K562 (cell line): ENCODE data around the gene PSMD8. TPM values are rescaled to one million over a fixed set of nuclear protein-coding genes. Genes with fewer than 3 reads are reported as not detected.

Experiments
- ATF4 ChIP-seq: fragments of 450-650 bp; formaldehyde crosslinking; IDR thresholded peaks from 2 replicates; pipeline ENCODE4 v1.4.0; 2022; ENCODE audit warnings: mild to moderate bottlenecking, moderate library complexity
- BACH1 ChIP-seq: fragments of 200-800 bp; sonication (Bioruptor generic); IDR thresholded peaks from 2 replicates; pipeline ENCODE4 v1.6.1; 2016; ENCODE audit warnings: missing genetic modification characterization, missing compliant biosample characterization
- CEBPB ChIP-seq: fragments of 450-650 bp; IDR thresholded peaks from 2 replicates; pipeline ENCODE4 v1.6.1; 2016; ENCODE audit warnings: missing genetic modification characterization, missing compliant biosample characterization
- CHAMP1 ChIP-seq: fragments of 450-650 bp; IDR thresholded peaks from 2 replicates; pipeline ENCODE4 v1.6.1; 2016; ENCODE audit warnings: mild to moderate bottlenecking
- CREM ChIP-seq: IDR thresholded peaks from 2 replicates; pipeline ENCODE4 v1.6.1; 2014; ENCODE audit warnings: antibody characterized with exemption, low read depth
- DIDO1 ChIP-seq: fragments of 450-650 bp; IDR thresholded peaks from 2 replicates; pipeline ENCODE4 v1.6.1; 2016; ENCODE audit warnings: low read depth, missing biosample characterization, missing genetic modification characterization
- ESRRA ChIP-seq: fragments of 450-650 bp; IDR thresholded peaks from 2 replicates; pipeline ENCODE4 v1.6.1; 2014; ENCODE audit warnings: low read depth, mild to moderate bottlenecking, moderate library complexity, borderline replicate concordance
- ESRRB ChIP-seq: fragments of 250-450 bp; sonication (Bioruptor Pico); IDR thresholded peaks from 2 replicates; pipeline ENCODE4 v1.5.0; 2020; ENCODE audit warnings: mild to moderate bottlenecking, moderate library complexity, borderline replicate concordance
- GATA2 ChIP-seq: sonication (generic); formaldehyde crosslinking; IDR thresholded peaks from 2 replicates; pipeline ENCODE4 v1.4.0; 2020; ENCODE audit warnings: mild to moderate bottlenecking, missing genetic modification reagents
- HNRNPL ChIP-seq: fragments of 200-400 bp; formaldehyde crosslinking; IDR thresholded peaks from 2 replicates; pipeline ENCODE4 v1.6.1; 2017; ENCODE audit warnings: low read depth, mild to moderate bottlenecking, low read length
- IRF9 ChIP-seq: fragments of 450-650 bp; IDR thresholded peaks from 2 replicates; pipeline ENCODE4 v1.6.1; 2016; ENCODE audit warnings: missing biosample characterization, missing genetic modification characterization
- KDM1A ChIP-seq, 2 experiments: fragments of 450-650 bp; IDR thresholded peaks; 2 replicates each; pipeline ENCODE4 v1.6.1; 2016; ENCODE audit warnings: mild to moderate bottlenecking in 2 of 2
- KLF16 ChIP-seq: IDR thresholded peaks from 2 replicates; pipeline ENCODE4 v1.6.1; 2016; ENCODE audit warnings: antibody characterized with exemption
- MAZ ChIP-seq, 2 experiments: fragments of 450-650 bp in 1 of 2; sonication (generic) in 1 of 2; formaldehyde crosslinking; IDR thresholded peaks in 1 of 2; conservative IDR thresholded peaks in 1 of 2; 2 replicates each; pipeline versions ENCODE4 v1.4.0 to v1.5.0; 2020; ENCODE audit warnings: mild to moderate bottlenecking in 1 of 2, missing genetic modification reagents in 1 of 2
- MEF2A ChIP-seq: IDR thresholded peaks from 2 replicates; pipeline ENCODE4 v1.6.1; 2011; ENCODE audit warnings: low read depth, mild to moderate bottlenecking, low read length, moderate library complexity; ENCODE audit not compliant: control insufficient read depth
- POLR2G ChIP-seq: fragments of 200-400 bp; formaldehyde crosslinking; IDR thresholded peaks from 2 replicates; pipeline ENCODE4 v1.6.1; 2017; ENCODE audit warnings: low read depth, mild to moderate bottlenecking, antibody characterized with exemption, low read length, moderate library complexity
- STAG1 ChIP-seq: sonication (generic); formaldehyde crosslinking; IDR thresholded peaks from 2 replicates; pipeline ENCODE4 v1.5.0; 2020; ENCODE audit warnings: missing genetic modification reagents, borderline replicate concordance
- ZBTB17 ChIP-seq: fragments of 450-650 bp; formaldehyde crosslinking; IDR thresholded peaks from 2 replicates; pipeline ENCODE4 v1.4.0; 2020; ENCODE audit warnings: mild to moderate bottlenecking
- ZNF408 ChIP-seq: fragments of 250-450 bp; sonication (Bioruptor Pico); IDR thresholded peaks from 2 replicates; pipeline ENCODE4 v1.4.0; 2020; ENCODE audit warnings: low read depth, mild to moderate bottlenecking, moderate library complexity
- ZNF57 ChIP-seq: fragments of 450-650 bp; formaldehyde crosslinking; IDR thresholded peaks from 2 replicates; pipeline ENCODE4 v1.4.0; 2020; ENCODE audit warnings: mild to moderate bottlenecking, moderate library complexity
- ZNF644 ChIP-seq: fragments of 200-800 bp; sonication (Bioruptor generic); IDR thresholded peaks from 2 replicates; pipeline ENCODE4 v1.6.1; 2016; ENCODE audit warnings: low read depth, missing genetic modification characterization, missing compliant biosample characterization
- polyA plus RNA-seq, 8 experiments: library from polyadenylated mRNA; depleted of rRNA in 4 of 8; stranded (reverse) in 5 of 8; unstranded in 3 of 8; fragments of >200 nt; fragmentation: Nextera tagmentation in 2 of 8; fragmentation: Illumina TruSeq in 1 of 8; extraction: Ambion mirVana in 2 of 8; extraction: Trizol in 1 of 8; gene quantifications; 2 replicates each; pipeline versions ENCODE4 v1.2.1 to v1.2.3, GENCODE V29; 2011 to 2014; ENCODE audit warnings: inconsistent platforms in 1 of 8, missing spikeins in 1 of 8
- total RNA-seq, 7 experiments: library from RNA; depleted of rRNA in 6 of 7; stranded (reverse); fragments of >200 nt in 6 of 7; fragmentation: Illumina TruSeq in 2 of 7; extraction: Trizol in 2 of 7; gene quantifications; 2 replicates each; pipeline versions ENCODE4 v1.2.1 to v1.2.3, GENCODE V29; 2011 to 2021; ENCODE audit warnings: low replicate concordance in 1 of 7
- TF ChIP-seq, protein P1 (sequence below): fragments of 250-450 bp; sonication (Bioruptor Pico); IDR thresholded peaks from 2 replicates; pipeline ENCODE4 v1.8.0; 2022; ENCODE audit warnings: inconsistent platforms

The PSMD8 gene
- total and polyA plus RNA-seq, 9 of the 15 experiments (the other 6 are each of a cell fraction or from before 2014, with no cell fraction given) = 130 to 583 (median 315) TPM

GRCh38 chr19:38387550-38388348, 13.4 kb downstream of the PSMD8 start, which contains the start of gene GGN (continued):
- TF ChIP-seq ZBTB17 (CRISPR knock-in tag) (no peak), POLR2G (peak; percentile 73), ESRRA (no peak), MEF2A (no peak), ZNF57 (CRISPR knock-in tag) (no peak), KLF16 (no peak), CHAMP1 (no peak), DIDO1 (tag) (no peak), MAZ (CRISPR knock-in tag; conservative IDR thresholded peaks at IDR 0.05 in 1 of 2, IDR thresholded peaks at IDR 0.05 in 1 of 2) (peak in 1 of 2 experiments; percentile 71; a peak in 1 of 4 replicates), STAG1 (CRISPR knock-in tag) (no peak), ZNF644 (tag) (no peak), CEBPB (tag) (no peak), GATA2 (CRISPR knock-in tag) (no peak), HNRNPL (no peak), ESRRB (no peak), IRF9 (tag) (no peak), CREM (peak; percentile 45; the same call in 1 of the 2 replicates), BACH1 (tag) (no peak), ZNF408 (CRISPR knock-in tag) (no peak), KDM1A (IDR thresholded peaks at IDR 0.05) (no peak), ATF4 (CRISPR knock-in tag) (no peak)
- TF ChIP-seq, protein P1, sequence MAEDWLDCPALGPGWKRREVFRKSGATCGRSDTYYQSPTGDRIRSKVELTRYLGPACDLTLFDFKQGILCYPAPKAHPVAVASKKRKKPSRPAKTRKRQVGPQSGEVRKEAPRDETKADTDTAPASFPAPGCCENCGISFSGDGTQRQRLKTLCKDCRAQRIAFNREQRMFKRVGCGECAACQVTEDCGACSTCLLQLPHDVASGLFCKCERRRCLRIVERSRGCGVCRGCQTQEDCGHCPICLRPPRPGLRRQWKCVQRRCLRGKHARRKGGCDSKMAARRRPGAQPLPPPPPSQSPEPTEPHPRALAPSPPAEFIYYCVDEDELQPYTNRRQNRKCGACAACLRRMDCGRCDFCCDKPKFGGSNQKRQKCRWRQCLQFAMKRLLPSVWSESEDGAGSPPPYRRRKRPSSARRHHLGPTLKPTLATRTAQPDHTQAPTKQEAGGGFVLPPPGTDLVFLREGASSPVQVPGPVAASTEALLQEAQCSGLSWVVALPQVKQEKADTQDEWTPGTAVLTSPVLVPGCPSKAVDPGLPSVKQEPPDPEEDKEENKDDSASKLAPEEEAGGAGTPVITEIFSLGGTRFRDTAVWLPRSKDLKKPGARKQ (CRISPR knock-in tag) = no peak
